Measurements from ENCODE around the gene LONP1.

DNA sequence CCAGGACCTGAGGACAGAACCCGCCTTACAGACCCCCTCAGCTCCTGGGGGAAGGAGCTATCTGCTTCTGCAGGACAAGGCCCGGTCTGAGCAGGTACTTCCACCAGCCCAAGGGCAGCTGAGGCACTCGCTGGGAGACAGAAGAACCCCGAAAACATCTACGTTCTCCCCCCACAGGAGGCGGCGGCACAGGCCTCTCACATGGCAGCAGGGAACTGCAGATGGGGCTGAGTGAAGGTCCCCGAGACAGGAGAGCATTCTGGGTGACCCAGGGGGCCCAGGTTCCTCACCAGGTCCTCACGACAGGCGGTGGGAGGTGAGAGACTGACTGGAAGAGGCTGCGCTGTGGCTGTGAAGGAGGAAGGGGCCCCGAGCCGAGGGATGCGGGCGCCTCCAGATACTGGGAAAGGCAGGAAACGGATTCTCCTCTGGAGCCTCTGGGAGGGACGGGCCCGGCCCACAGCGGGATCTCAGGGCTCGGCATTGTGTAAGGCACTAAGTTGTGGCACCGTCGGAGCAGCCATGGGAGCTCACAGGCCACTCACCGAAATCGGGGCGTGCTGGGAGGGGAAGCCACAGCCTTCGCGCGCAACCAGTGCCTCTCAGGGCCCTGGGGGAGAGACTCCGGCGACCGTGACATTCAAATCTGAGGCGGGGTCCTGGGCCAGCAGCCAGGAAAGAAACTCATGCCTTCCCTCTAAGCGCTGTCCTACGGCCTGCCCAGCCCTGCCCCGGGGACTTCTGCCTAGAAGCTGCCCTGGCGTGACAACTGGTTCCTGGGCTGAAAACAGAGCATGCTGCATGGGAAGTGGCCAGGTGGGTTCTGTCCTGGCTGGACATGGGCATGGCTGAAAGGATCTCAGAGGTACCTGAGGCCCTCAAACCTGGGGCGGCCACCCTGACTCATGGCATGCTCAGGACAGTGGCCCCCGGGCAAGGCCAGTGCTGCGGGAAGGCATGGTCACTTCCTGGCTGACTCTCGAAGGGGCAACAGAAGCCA lies 15.8 kb downstream of the LONP1 start:
- TF ChIP-seq ZNF19 (tag by site-specific recombination; IDR thresholded peaks at IDR 0.05; ENCODE audit: low read depth) (no peak), ZNF24 (tag by site-specific recombination; IDR thresholded peaks at IDR 0.05) (no peak), ZNF426 (tag by site-specific recombination; IDR thresholded peaks at IDR 0.05) (no peak), YY1 (tag by site-specific recombination; IDR thresholded peaks at IDR 0.05) (no peak), ZNF433 (tag by site-specific recombination; IDR thresholded peaks at IDR 0.05; ENCODE audit: low read depth) (no peak), ZNF747 (tag by site-specific recombination; IDR thresholded peaks at IDR 0.05) (no peak), ZFP3 (tag by site-specific recombination; IDR thresholded peaks at IDR 0.05; ENCODE audit: low read depth) (no peak)
- TF ChIP-seq, protein P1, sequence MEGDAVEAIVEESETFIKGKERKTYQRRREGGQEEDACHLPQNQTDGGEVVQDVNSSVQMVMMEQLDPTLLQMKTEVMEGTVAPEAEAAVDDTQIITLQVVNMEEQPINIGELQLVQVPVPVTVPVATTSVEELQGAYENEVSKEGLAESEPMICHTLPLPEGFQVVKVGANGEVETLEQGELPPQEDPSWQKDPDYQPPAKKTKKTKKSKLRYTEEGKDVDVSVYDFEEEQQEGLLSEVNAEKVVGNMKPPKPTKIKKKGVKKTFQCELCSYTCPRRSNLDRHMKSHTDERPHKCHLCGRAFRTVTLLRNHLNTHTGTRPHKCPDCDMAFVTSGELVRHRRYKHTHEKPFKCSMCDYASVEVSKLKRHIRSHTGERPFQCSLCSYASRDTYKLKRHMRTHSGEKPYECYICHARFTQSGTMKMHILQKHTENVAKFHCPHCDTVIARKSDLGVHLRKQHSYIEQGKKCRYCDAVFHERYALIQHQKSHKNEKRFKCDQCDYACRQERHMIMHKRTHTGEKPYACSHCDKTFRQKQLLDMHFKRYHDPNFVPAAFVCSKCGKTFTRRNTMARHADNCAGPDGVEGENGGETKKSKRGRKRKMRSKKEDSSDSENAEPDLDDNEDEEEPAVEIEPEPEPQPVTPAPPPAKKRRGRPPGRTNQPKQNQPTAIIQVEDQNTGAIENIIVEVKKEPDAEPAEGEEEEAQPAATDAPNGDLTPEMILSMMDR (tag by site-specific recombination; IDR thresholded peaks at IDR 0.05), result no peak
- TF ChIP-seq, protein P2, sequence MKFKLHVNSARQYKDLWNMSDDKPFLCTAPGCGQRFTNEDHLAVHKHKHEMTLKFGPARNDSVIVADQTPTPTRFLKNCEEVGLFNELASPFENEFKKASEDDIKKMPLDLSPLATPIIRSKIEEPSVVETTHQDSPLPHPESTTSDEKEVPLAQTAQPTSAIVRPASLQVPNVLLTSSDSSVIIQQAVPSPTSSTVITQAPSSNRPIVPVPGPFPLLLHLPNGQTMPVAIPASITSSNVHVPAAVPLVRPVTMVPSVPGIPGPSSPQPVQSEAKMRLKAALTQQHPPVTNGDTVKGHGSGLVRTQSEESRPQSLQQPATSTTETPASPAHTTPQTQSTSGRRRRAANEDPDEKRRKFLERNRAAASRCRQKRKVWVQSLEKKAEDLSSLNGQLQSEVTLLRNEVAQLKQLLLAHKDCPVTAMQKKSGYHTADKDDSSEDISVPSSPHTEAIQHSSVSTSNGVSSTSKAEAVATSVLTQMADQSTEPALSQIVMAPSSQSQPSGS (tag by site-specific recombination; IDR thresholded peaks at IDR 0.05; ENCODE audit: low read depth), result no peak
- TF ChIP-seq, protein P3, sequence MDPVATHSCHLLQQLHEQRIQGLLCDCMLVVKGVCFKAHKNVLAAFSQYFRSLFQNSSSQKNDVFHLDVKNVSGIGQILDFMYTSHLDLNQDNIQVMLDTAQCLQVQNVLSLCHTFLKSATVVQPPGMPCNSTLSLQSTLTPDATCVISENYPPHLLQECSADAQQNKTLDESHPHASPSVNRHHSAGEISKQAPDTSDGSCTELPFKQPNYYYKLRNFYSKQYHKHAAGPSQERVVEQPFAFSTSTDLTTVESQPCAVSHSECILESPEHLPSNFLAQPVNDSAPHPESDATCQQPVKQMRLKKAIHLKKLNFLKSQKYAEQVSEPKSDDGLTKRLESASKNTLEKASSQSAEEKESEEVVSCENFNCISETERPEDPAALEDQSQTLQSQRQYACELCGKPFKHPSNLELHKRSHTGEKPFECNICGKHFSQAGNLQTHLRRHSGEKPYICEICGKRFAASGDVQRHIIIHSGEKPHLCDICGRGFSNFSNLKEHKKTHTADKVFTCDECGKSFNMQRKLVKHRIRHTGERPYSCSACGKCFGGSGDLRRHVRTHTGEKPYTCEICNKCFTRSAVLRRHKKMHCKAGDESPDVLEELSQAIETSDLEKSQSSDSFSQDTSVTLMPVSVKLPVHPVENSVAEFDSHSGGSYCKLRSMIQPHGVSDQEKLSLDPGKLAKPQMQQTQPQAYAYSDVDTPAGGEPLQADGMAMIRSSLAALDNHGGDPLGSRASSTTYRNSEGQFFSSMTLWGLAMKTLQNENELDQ (tag by site-specific recombination; IDR thresholded peaks at IDR 0.05; ENCODE audit: low read depth), result no peak
- TF ChIP-seq, protein P4, sequence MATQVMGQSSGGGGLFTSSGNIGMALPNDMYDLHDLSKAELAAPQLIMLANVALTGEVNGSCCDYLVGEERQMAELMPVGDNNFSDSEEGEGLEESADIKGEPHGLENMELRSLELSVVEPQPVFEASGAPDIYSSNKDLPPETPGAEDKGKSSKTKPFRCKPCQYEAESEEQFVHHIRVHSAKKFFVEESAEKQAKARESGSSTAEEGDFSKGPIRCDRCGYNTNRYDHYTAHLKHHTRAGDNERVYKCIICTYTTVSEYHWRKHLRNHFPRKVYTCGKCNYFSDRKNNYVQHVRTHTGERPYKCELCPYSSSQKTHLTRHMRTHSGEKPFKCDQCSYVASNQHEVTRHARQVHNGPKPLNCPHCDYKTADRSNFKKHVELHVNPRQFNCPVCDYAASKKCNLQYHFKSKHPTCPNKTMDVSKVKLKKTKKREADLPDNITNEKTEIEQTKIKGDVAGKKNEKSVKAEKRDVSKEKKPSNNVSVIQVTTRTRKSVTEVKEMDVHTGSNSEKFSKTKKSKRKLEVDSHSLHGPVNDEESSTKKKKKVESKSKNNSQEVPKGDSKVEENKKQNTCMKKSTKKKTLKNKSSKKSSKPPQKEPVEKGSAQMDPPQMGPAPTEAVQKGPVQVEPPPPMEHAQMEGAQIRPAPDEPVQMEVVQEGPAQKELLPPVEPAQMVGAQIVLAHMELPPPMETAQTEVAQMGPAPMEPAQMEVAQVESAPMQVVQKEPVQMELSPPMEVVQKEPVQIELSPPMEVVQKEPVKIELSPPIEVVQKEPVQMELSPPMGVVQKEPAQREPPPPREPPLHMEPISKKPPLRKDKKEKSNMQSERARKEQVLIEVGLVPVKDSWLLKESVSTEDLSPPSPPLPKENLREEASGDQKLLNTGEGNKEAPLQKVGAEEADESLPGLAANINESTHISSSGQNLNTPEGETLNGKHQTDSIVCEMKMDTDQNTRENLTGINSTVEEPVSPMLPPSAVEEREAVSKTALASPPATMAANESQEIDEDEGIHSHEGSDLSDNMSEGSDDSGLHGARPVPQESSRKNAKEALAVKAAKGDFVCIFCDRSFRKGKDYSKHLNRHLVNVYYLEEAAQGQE (tag by site-specific recombination; IDR thresholded peaks at IDR 0.05), result no peak
- TF ChIP-seq, protein P5, sequence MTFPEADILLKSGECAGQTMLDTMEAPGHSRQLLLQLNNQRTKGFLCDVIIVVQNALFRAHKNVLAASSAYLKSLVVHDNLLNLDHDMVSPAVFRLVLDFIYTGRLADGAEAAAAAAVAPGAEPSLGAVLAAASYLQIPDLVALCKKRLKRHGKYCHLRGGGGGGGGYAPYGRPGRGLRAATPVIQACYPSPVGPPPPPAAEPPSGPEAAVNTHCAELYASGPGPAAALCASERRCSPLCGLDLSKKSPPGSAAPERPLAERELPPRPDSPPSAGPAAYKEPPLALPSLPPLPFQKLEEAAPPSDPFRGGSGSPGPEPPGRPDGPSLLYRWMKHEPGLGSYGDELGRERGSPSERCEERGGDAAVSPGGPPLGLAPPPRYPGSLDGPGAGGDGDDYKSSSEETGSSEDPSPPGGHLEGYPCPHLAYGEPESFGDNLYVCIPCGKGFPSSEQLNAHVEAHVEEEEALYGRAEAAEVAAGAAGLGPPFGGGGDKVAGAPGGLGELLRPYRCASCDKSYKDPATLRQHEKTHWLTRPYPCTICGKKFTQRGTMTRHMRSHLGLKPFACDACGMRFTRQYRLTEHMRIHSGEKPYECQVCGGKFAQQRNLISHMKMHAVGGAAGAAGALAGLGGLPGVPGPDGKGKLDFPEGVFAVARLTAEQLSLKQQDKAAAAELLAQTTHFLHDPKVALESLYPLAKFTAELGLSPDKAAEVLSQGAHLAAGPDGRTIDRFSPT (tag by site-specific recombination; IDR thresholded peaks at IDR 0.05), result no peak
